NOMO-1 (cell line): ENCODE measurements around the gene ATF2.
"Not testable (repeated sequence)": the region's sequence is repeated elsewhere in the genome, so short reads cannot be mapped to it uniquely, and the experiment has no call there.

Experiments
- DNase-seq, 2 experiments: peaks; one replicate each; lab custom pipeline; 2025; ENCODE audit not compliant: unreplicated experiment in 2 of 2; lab: John Stamatoyannopoulos, UW

Gene ATF2

DNA sequence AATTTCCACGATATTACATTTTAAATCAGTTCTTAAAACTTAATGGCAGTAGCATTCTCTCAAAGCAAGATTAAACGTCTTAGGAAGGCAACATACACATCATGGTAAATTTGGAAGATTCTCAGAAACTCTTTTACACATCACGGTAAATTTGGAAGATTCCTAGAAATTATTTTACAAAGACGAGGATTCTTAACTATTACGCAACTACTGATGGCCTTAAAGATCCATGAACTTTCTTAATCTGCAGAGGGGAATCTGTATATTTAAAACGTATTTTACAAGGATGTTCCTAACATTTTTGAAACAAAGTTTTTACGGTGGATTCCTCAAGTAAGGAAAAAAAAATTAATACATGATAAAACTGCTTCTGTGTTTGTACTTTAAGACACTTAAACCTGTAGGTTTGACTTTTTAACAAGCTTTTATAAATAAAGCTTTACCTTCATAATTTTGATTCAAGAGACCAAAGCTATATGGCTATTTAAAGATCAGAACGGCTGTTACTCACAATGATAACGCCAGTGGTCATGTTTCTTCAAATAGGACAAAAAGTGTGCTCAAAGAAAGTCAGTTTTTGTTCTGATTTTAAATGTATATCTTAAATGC is 1.7 kb downstream of the ATF2 start:
- DNase-seq, result no peak

DNA sequence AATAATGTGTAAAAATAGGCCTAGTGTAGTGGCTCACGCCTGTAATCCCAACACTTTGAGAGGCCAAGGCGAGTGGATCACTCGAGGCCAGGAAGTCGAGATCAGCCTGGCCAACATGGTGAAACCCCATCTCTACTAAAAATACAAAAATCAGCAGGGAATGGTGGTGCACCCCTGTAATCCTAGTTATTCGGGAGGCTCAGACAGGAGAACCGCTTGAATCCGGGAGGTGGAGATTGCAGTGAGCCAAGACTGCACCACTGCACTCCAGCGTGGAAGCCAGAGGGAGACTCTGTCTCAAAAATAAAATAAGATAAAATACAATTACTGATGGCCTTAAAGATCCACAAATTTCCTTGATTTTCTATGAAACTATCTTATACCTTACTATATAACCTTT is 3.8 kb downstream of the ATF2 start:
- DNase-seq, result no peak

DNA sequence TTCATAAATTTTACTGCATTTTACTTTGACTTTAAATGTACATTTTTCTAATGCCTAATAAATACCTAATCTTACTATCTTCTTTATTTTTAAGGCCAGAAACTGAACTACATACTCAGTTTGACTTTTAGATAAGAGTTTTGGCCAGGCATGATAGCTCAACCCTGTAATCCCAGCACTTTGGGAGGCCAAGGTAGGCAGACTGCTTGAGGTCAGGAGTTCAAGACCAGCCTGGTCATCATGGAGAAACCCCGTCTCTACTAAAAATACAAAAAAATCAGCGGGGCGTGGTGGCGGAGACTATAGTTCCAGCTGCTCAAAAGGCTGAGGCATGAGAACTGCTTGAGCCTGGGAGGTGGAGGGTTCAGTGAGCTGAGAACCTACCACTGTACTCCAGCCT is 9.1 kb downstream of the ATF2 start:
- DNase-seq, result no peak

DNA sequence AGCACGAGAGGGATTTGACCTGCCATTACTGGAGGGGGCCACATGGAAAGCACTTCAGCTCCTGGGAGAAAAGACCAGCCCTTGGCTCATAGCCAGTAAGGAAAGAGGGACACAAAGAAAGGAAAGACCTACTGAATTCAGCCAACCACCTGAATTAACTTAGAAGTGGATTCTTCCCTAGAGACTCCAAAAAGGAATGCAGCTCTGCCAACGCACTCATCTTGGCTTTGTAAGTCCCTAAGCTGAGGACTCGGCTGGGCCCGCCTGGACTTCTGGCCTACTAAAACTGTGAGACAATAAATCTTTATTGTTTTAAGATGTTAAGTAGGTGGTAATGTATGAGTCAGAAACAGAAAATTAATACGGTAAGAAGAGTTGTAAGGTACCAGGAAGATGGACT is 11.5 kb downstream of the ATF2 start:
- no peak for DNase-seq

DNA sequence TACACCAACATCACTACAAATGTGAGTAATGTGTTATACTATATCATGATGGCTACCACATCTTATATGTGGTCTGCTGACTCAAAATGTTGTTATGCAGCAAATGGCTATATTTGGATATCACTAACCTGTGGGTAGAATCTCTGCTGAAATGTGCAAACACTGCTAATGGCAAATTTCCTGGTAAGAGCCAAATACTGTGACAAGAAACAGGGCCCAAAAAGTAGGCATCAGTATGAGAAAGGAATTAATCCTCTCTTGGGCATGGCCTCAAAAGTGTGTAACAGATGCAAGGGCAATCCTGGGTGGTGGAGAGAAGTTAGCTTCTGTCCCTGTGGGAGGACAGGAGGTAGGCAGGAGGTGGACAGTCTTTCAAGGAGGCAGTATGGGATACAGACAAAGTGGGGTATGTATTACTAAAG is 13.3 kb downstream of the ATF2 start:
- no peak for DNase-seq

DNA sequence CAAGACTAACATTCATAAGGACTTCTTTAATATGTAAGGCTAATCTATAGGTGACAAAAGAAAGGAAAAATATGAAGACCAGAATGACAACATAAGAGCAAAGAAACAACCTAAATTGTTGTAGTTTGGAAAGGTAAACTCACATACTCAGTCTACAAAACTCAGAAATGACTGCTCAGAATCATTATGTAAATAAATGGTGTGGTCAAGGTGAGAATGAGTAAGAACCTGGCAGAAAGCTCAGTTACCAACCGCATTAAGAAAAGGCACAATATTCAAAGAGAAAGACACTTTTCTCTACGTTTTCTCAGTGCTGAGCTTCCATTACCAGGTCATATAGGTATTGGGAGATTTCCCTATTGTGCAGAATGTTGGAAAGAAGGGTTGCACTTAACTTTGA is 15.8 kb downstream of the ATF2 start:
- no peak for DNase-seq

DNA sequence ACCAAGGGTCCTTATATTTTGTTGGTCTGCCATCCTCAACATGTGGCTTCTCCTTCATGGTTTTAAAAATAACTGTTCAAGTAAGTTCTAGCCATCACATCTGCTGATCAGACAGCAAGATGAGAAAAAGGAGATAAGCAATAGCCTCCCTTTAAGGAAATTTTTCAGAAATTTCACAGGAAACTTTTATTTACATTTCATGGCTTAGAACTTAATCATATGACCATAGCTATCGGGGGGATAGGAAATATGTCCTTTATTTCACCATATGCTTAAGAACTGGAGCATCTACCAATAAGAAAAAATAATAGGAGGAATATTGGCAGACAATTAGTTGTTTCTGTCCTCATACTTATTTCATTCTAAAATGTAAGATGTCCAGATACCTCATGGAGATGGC is 16.2 kb downstream of the ATF2 start:
- DNase-seq, result no peak

DNA sequence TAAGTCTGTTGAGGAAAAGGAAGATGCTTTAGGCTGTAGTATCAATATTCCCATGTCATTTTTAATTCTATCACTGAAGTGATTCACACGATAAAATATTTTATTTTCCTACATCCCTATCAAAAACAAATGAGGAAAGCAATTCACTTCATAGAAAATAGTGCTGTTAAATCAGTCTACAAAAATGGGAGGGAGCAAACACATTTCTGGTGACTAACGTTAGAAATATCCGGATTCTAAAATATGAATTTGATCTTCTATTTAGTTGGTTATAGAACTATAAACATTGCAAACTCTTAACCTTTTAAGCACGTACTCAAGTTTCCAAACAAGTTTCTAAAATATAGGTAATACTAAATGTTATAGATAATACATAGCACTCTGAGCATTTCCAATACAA is 20.8 kb downstream of the ATF2 start:
- DNase-seq, result no peak

DNA sequence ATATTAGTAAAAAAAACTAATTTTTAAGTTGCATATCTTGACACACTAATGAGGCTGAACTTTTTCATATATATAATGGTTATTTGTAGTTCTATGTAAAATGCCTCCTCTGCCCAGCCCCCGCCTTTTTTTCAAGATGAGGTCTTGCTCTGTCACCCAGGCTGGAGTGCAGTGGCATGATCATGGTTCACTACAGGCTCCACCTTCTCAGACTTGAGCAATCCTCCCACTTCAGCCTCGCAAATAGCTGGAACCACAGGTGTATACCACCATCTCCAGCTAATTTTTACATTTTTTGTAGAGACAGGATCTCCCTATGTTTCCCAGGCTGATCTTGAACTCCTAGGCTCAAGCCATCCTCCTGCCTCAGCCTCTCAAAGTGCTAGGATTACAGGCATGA is 24.3 kb downstream of the ATF2 start:
- DNase-seq, result no peak

DNA sequence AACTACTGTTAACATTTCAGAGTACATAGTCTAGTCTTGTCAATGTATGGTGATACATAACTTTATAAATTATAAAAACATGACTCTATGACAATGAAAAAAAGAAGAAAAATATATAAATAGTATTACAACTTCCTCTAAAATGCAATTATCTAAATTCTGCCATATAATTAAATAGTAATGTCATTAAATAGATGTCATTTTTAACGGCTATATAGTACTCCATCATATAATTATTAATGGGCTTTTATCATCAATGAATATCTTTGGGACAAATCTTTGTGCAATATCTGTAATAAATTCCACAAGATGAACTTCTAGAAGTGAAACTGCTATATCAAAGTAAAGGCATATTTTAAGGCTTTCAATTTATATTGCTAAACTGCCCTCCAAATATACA is 24.8 kb downstream of the ATF2 start:
- DNase-seq, result no peak

DNA sequence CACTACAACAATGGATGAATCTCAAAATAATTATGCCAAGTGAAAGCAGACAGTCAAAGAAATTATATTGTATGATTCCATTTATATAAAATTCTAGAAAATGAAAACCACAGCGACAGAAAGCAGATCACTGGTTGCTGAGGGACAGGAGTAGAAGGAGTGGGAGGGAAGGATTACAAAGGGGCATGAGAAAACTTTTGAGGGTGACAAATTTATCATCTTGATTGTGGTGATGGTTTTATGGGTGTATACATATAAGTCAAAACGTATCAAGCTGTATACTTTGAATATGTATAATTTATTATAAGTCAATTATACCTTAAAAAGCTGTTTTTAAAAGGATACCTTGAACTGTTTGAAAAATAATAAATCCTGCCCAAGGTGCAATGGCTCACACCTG is 27.7 kb downstream of the ATF2 start:
- no peak for DNase-seq

DNA sequence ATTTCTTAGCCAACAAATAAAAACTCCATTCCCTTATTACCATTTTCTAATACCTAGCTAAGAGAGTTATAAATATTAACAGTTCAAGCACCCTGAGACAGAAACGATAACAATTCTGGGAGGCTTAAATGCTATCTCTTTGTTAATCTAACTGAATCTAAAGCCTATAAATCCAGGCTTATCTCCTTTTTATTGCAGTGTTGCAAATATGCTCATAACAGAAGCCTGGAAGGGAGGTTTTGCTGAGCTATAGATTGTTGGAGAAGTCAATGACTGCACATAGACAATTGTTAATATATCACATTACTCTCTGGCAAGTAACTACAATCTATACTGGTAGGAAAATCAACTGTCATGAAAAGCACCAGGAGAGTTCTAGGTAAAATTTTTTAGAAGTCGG is 30.2 kb downstream of the ATF2 start:
- no peak for DNase-seq

DNA sequence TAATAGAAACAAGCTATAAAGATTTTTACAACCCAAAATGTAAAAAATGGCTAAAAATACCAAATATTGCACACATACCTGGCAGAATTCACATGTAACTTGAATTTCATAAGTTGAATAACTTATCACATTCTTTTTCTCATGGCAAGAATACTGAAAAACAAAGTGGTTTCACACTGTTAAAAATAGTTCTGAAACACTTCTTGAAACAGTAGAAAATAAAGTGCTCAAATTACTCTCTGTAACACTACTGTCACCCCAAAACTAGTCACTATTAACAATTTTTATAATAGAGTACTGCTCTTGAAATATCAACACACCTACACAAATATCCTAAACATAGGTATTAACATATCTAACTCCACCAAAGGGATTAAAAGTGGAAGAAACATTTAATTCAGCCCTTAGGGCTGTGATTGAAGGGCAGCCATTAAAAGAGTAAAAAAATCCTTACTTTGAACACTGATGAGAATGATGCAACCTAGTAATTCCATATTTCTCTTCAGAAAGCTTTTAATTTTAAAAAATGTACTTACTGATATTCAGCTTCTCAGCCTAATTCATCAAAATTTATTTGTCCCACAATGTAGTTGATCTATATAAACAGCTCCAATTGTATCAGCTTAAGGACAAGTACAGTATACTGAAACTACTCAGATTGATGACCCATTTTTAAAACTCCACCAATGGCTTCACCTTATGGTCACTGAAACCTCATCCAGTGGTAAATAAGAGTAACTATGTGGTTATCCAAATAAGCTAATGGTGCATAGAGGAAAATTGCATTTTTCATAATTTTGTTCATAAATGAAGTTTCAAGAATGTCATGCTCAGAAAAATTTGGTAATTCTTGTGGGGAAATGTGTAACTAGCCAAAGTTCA is 31.4 kb downstream of the ATF2 start:
- no peak for DNase-seq

DNA sequence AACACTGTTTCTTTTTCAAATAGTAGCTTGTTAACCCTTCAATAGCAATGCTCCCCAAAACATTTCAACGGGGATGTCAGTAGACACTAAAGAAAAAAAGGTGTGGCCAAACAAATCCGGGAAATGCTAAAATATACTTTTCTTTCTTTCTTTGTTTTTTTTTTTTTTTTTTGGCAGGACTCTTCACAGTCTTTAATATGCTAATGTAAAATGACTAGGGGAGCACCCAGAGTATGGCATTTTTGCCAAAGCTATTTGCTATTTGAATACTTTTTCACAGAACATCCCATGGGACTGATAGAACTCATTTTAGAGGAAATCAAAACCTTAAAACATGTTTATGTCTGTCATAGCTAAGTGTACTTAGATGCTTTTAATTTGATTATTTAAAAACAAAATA is 32.1 kb downstream of the ATF2 start:
- DNase-seq, result no peak

DNA sequence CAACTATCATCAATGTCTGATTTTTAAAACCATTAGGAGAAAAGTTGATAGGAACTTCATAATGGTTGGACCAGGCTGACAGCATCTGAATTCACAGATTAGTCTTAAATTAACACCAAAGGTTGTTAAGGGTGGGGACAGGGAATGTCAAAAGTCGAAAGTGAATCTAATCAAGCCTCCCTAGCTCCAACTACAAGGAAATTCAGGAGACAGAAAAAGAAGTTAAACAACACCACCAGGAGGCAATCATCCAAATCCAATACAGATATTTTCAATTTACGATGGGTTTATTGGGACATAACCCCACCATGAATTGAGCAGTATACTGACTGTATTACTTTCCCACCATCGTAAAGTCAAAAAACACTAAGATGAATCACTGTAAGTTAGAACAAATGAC is 32.8 kb downstream of the ATF2 start:
- DNase-seq, result no peak

DNA sequence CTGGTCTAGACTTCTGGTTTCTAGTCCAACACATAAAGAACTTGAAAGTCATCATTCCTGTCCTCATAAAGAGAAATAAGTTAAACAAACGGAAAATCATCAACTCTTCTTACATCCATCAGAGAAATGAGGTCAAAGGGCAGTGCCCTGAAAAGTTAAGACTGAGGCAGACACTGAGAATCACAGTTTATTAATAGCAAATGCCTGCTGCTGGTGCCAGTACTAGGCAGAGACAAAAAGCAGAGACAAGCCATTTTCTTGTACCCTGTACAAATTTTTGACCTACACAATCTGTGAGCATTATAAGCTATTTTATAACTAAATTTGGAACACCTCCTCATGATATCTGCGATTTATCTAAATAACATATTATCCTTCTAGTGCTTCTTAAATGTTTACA is 36.8 kb downstream of the ATF2 start:
- no peak for DNase-seq

DNA sequence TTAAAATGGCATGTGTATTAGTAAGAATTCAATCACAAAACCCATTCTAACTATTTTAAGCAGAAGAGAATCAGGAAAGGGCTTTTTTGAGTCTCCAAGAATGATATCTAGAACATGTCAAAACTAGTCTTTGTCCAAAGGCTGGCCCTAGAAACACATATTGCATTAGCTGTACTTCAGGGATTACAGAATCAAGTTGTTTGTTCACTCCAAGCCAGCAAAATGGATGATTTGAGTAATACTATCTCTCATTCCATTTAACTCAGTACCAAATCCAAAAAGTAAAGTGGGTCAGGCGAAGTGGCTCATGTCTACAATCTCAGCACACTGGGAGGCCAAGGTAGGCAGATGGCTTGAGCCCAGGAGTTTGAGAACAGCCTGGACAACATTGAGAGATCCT is 41.3 kb downstream of the ATF2 start:
- DNase-seq, result no peak

DNA sequence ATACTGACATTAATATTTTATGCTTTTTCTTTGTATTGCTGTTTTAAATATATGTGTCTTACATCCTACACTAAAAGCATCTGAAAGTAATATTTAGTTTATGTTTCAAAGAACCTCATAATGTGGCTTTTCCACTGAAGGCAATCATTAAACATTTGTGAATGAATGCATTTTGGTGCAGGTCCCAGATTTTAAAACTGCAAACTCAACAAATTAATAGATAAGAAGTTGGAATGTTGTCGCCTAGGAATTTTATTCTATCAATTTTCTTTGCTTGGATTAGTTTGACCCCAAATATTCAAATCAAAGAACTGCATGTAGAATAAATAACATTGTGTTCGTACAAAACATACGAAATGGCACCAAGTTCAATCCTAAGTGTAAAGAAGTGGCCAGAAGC is 44.7 kb downstream of the ATF2 start:
- DNase-seq, result no peak

DNA sequence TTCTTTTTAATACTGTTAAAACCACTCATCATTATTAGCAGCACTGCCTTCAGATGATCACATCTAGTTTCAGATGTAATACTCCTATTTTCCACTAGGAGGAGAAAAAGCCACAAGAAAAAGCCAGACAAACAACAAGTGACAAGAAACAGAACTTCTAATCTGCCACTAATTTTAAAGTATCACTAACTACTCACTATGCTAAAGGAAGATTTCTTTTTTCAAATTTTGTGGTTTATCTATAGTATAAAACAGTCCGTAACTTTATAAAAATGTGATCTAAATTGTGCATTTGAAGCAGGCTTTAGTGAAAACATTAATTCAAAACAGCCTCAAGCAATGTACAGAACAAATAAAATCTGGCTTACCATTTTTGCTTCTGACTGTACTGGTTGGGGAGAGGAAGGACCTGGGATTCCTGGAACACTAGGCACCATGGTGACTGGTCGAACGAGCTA is 56.8 kb downstream of the ATF2 start:
- peak; percentile 12 to 28 for DNase-seq

DNA sequence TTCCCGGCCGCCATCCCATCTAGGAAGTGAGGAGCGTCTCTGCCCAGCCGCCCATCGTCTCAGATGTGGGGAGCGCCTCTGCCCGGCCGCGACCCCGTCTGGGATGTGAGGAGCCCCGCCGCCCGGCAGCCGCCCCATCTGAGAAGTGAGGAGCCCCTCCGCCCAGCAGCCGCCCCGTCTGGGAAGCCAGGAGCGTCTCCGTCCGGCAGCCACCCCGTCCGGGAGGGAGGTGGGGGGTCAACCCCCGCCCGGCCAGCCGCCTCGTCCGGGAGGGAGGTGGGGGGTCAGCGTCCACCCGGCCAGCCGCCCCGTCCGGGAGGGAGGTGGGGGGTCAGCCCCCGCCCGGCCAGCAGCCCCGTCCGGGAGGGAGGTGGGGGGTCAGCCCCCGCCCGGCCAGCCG is 59.9 kb downstream of the ATF2 start:
- DNase-seq, result not testable (repeated sequence)

DNA sequence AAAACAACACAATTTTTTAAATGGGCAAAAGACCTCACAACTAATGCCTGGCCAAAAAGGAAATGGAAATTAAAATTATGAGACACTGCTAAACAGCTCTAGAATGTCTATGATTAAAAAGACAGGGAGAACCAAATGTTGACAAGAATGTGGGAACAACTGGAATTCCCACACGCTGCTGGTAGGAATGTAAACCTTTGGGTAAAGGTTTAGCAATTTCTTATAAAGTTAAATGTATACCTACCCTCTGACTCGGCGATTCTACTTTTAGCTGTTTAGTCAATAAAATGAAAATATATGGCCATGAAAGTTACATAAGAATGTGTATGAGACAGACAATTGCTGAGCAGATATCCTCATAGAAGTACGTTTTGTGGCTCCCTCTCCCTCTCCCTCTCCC is 60.9 kb downstream of the ATF2 start:
- DNase-seq, result no peak

DNA sequence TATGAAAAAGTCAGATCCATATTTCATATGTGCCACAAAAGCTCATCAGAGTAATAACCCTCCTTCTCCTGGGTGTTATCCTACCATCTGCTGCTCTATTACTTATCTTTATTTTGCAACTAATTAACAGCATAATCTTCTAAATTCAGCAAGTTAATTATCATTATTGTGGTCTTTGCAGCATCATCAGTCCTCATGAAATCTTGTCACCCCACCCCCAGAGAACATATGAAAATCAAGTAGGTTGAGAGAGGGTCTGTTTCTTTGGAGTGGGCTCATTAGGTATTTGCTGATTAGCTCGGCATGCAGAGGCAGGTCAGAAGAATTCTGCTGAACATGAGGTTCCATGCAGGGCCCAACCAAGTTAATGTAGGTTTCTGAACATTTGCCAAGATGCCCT is 64.8 kb downstream of the ATF2 start:
- DNase-seq, result no peak
